Measurements from ENCODE around the gene FLT4. TPM values are rescaled to one million over a fixed set of nuclear protein-coding genes. Genes with fewer than 3 reads are reported as not detected.

The FLT4 gene
- total and polyA plus RNA-seq, 4 donors, result 2.0 to 19.9 (median 7.6) TPM

DNA sequence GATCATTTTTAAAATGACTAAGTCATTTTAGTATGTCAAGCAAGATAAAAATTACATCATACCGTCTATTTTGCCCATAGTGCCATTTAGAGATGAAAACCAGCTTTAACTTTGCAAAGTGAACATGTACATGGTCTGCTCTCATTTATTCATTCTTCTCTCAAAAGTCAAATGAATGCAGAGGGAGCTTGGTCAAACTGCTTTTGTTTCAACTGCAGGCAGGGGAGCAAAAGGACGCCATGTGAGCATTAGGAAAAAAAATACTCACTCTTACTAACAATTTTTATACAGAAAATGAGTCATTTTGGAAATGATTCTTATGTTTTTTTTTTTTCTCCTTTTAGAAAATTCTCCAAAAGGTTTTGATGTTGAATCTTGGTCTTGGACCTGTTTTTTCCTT lies 73.8 kb downstream of the FLT4 start:
- Histone ChIP-seq H3K9me3 (ENCODE audit: control insufficient read depth in 4 of 4, low read length in 3 of 4) (no peaks in the 10 kb centered on the region), H3K4me3 (ENCODE audit: low read depth in 1 of 3, low read length in 3 of 3) (no peak overlapping the region), H3K4me1 (ENCODE audit: control insufficient read depth in 4 of 4, insufficient read depth in 4 of 4, low read length in 3 of 4) (no peaks in the 10 kb centered on the region), H3K27me3 (ENCODE audit: control insufficient read depth in 4 of 4, insufficient read depth in 4 of 4, low read length in 3 of 4) (no peaks in the 10 kb centered on the region), H3K9ac (ENCODE audit: low read depth in 1 of 2, low read length in 2 of 2) (no peak overlapping the region), H3K27ac (ENCODE audit: low read depth in 1 of 2, low read length in 2 of 2) (no peak overlapping the region), H3K36me3 (ENCODE audit: control insufficient read depth in 4 of 4, insufficient read depth in 3 of 4, low read depth in 1 of 4, low read length in 3 of 4) (peaks cover 4 to 37% (median 20%) of the 10 kb centered on the region in 4 donors)
- no peak for DNase-seq (ENCODE audit: low spot score)
- TF ChIP-seq HNF4G (IDR thresholded peaks at IDR 0.05) (no peak), RXRA (IDR thresholded peaks at IDR 0.05) (no peak), HNF4A (conservative IDR thresholded peaks at IDR 0.05) (no peak), FOXA2 (IDR thresholded peaks at IDR 0.05) (no peak), JUND (IDR thresholded peaks at IDR 0.05) (no peak), NR2F2 (IDR thresholded peaks at IDR 0.05) (no peak), RAD21 (IDR thresholded peaks at IDR 0.05) (no peak), FOXA1 (IDR thresholded peaks at IDR 0.05) (no peak)
- TF ChIP-seq, protein P1, sequence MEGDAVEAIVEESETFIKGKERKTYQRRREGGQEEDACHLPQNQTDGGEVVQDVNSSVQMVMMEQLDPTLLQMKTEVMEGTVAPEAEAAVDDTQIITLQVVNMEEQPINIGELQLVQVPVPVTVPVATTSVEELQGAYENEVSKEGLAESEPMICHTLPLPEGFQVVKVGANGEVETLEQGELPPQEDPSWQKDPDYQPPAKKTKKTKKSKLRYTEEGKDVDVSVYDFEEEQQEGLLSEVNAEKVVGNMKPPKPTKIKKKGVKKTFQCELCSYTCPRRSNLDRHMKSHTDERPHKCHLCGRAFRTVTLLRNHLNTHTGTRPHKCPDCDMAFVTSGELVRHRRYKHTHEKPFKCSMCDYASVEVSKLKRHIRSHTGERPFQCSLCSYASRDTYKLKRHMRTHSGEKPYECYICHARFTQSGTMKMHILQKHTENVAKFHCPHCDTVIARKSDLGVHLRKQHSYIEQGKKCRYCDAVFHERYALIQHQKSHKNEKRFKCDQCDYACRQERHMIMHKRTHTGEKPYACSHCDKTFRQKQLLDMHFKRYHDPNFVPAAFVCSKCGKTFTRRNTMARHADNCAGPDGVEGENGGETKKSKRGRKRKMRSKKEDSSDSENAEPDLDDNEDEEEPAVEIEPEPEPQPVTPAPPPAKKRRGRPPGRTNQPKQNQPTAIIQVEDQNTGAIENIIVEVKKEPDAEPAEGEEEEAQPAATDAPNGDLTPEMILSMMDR (IDR thresholded peaks at IDR 0.05; ENCODE audit: low read depth, low read length, missing input control), result no peak
- TF ChIP-seq, protein P2, sequence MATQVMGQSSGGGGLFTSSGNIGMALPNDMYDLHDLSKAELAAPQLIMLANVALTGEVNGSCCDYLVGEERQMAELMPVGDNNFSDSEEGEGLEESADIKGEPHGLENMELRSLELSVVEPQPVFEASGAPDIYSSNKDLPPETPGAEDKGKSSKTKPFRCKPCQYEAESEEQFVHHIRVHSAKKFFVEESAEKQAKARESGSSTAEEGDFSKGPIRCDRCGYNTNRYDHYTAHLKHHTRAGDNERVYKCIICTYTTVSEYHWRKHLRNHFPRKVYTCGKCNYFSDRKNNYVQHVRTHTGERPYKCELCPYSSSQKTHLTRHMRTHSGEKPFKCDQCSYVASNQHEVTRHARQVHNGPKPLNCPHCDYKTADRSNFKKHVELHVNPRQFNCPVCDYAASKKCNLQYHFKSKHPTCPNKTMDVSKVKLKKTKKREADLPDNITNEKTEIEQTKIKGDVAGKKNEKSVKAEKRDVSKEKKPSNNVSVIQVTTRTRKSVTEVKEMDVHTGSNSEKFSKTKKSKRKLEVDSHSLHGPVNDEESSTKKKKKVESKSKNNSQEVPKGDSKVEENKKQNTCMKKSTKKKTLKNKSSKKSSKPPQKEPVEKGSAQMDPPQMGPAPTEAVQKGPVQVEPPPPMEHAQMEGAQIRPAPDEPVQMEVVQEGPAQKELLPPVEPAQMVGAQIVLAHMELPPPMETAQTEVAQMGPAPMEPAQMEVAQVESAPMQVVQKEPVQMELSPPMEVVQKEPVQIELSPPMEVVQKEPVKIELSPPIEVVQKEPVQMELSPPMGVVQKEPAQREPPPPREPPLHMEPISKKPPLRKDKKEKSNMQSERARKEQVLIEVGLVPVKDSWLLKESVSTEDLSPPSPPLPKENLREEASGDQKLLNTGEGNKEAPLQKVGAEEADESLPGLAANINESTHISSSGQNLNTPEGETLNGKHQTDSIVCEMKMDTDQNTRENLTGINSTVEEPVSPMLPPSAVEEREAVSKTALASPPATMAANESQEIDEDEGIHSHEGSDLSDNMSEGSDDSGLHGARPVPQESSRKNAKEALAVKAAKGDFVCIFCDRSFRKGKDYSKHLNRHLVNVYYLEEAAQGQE (IDR thresholded peaks at IDR 0.05), result no peak
- TF ChIP-seq, protein P3, sequence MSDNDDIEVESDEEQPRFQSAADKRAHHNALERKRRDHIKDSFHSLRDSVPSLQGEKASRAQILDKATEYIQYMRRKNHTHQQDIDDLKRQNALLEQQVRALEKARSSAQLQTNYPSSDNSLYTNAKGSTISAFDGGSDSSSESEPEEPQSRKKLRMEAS (IDR thresholded peaks at IDR 0.05), result no peak
- WGBS, result 92% methylated on average over 2 of the region's 2 CpGs

DNA sequence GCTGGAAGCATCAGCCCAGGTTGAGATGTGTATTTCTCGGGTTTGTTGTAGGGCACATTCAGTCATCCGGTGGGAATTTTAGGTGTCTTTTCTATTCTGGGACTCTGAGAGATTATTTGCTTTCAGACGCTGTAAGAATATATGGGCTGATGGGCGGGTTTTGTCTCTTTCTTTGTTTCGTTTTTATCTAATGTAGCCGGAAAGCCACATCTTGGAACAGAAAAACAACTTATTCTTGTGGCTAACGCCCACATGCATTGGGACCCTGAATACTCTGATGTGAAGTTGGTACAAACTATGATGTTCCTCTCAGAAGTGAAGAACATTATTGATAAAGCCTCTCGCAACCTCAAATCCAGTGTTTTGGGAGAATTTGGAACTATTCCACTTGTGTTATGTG lies 80.5 kb downstream of the FLT4 start:
- Histone ChIP-seq H3K27ac (ENCODE audit: low read depth in 1 of 2, low read length in 2 of 2) (no peak overlapping the region), H3K36me3 (ENCODE audit: control insufficient read depth in 4 of 4, insufficient read depth in 3 of 4, low read depth in 1 of 4, low read length in 3 of 4) (peaks cover 14 to 38% (median 26%) of the 10 kb centered on the region in 4 donors), H3K4me1 (ENCODE audit: control insufficient read depth in 4 of 4, insufficient read depth in 4 of 4, low read length in 3 of 4) (no peaks in the 10 kb centered on the region), H3K4me3 (ENCODE audit: low read depth in 1 of 3, low read length in 3 of 3) (no peak overlapping the region), H3K9ac (ENCODE audit: low read depth in 1 of 2, low read length in 2 of 2) (no peak overlapping the region), H3K9me3 (ENCODE audit: control insufficient read depth in 4 of 4, low read length in 3 of 4) (no peaks in the 10 kb centered on the region), H3K27me3 (ENCODE audit: control insufficient read depth in 4 of 4, insufficient read depth in 4 of 4, low read length in 3 of 4) (no peaks in the 10 kb centered on the region)
- WGBS, result 85% methylated on average over 8 of the region's 8 CpGs
- TF ChIP-seq, protein P3 (IDR thresholded peaks at IDR 0.05), result no peak
- TF ChIP-seq GABPA (IDR thresholded peaks at IDR 0.05 in 1 of 2, conservative IDR thresholded peaks at IDR 0.05 in 1 of 2) (no peak), SP1 (IDR thresholded peaks at IDR 0.05) (no peak), RAD21 (IDR thresholded peaks at IDR 0.05) (no peak), TAF1 (conservative IDR thresholded peaks at IDR 0.05) (no peak), HNF4A (conservative IDR thresholded peaks at IDR 0.05) (no peak), NR2F2 (IDR thresholded peaks at IDR 0.05) (no peak)
- DNase-seq (ENCODE audit: low spot score), result no peak

Measured in liver (tissue), 9 donors.